Measurements from ENCODE around the gene HSPA12B.
A peak's percentile ranks its signal among the peaks of the same experiment; 100 is the strongest.

The HSPA12B gene

DNA sequence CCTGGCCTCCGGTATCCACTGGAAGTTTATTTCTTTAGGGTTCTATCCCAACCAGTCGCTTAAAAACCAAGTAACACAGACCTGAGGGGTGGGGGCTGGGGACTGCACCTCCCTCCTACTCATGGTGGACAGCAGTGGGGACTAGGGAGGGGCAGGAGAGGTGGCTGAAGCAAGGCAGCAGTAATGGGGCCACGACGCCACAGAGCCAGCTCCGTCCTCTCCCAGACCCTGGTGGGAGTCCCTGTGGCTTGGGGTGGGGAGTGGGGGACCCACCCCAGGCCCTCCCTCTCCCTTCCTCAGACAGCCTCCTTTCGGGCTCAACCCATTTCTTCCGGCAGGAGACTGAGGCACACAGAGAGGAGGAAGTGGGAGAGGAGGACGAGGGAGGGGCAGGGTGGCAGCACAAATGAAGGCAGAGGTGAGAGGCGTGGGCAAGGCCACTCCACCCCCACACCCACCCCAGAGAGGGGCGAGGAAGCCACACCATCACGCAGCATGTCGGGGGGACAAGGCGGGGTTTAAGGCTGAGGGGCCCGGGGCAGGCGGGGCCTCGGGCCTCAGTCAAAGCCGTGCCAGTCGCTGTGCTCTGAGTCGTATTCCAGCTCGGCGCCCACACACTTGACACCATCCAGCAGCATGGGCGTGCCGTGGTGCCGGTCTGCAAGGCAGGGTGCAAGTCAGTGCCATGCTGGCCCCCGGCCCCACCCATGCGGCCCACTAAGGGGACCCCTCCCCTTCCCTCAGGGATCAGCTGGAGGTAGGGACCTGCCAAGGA is 21.2 kb downstream of the HSPA12B start:
- Mint-ChIP-seq H3K36me3 (ENCODE audit: low read depth) (peaks cover 78% of the 10 kb centered on the region), H3K27ac (no peak overlapping the region), H3K9me3 (no peaks in the 10 kb centered on the region), H3K4me1 (ENCODE audit: low read depth) (peaks cover 46% of the 10 kb centered on the region), H3K4me3 (no peak overlapping the region), H3K27me3 (peaks cover 8% of the 10 kb centered on the region)
- intact Hi-C loops (cut with micrococcal nuclease): loop anchor here (1.0 to 2.0 kb wide), 3 partner anchors 15 to 41 kb away; partner anchors contain the start of genes SIGLEC1 and SPEF1

DNA sequence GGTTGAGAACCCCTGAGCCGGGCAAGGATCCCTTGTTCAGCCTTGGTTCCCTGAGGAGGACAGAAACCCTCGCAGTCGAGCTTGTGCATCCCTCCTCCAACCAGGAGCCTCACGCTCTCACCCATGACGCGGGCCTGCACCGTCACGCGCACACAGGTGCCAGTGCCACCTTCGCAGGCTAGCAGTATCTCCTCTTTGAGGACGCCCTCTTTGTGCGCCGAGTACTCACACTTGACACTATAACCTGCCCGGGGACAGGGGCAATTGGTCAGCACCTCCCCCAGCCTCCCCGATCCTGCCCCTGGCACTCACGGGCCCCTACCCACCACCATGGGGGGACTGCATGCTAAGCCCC is 21.8 kb downstream of the HSPA12B start:
- peaks cover 84% of the 10 kb centered on the region for H3K36me3 Mint-ChIP-seq (ENCODE audit: low read depth)

DNA sequence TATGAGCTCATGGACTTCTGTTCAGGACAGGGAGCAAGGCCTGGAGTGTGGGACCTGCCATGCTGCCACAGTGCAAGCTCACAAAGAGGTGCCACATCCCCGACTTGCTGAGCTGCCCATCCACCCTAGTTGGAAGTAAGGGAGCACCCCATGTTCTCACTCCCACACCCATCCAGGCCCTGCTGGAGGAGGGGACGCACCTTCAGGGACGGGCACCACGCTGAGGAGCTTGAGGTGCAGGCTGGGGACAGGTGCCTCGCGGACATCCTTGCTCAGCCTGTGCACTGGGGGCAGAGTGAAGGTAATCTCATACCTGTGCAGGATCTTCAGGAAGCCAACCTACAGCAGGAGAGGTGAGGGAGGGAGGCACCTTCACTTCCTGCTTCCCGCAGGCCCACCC is 22.8 kb downstream of the HSPA12B start:
- intact Hi-C loops (cut with micrococcal nuclease): no loop called here
- H3K4me3 Mint-ChIP-seq: no peak overlapping the region
- no peaks in the 10 kb centered on the region for H3K27me3 Mint-ChIP-seq
- H3K27ac Mint-ChIP-seq: no peak overlapping the region
- H3K36me3 Mint-ChIP-seq (ENCODE audit: low read depth): peaks cover 94% of the 10 kb centered on the region
- no peaks in the 10 kb centered on the region for H3K9me3 Mint-ChIP-seq
- H3K4me1 Mint-ChIP-seq (ENCODE audit: low read depth): peaks cover 61% of the 10 kb centered on the region

More for the DNA sequence above, 21.8 kb downstream of the HSPA12B start:
- Mint-ChIP-seq H3K9me3 (no peaks in the 10 kb centered on the region), H3K4me3 (no peak overlapping the region), H3K27ac (no peak overlapping the region), H3K4me1 (ENCODE audit: low read depth) (peaks cover 51% of the 10 kb centered on the region), H3K27me3 (peaks cover 3% of the 10 kb centered on the region)
- intact Hi-C loops (cut with micrococcal nuclease): no loop called here

DNA sequence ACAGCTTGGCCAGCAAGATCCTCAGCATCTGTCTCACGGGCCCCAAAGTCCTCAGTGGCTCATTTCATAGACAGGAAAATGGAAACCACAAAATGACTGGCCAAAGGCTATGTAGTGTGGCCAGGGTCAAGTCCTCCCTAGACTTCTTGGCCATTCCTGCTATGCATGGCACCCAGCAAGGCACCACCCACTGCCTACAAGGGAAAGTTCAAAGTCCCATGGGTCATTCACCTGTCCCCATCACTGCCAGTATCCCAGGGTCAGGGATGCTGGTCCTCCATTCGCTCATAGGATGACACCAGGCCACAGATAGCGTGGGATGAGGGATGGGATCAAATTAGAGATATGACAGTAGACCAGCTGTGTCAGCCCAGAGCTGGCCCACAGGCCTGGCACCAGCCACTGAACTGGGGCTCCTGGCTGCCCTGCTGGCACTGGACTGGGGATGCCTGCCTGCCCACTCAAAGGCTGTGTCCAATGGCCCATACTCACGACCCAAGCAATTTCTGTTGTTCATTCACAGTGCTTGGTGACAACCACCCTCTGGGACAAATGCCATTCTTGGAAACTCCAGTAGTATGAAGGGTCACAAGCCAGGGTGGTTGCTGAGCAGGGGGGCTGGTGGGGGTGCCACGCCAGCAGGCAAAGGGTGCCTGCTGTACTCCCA is 23.5 kb downstream of the HSPA12B start:
- Mint-ChIP-seq H3K27ac (no peak overlapping the region), H3K36me3 (ENCODE audit: low read depth) (peaks cover 95% of the 10 kb centered on the region), H3K4me3 (no peak overlapping the region), H3K27me3 (no peaks in the 10 kb centered on the region), H3K4me1 (ENCODE audit: low read depth) (peaks cover 68% of the 10 kb centered on the region), H3K9me3 (no peaks in the 10 kb centered on the region)
- intact Hi-C loops (cut with micrococcal nuclease): no loop called here

DNA sequence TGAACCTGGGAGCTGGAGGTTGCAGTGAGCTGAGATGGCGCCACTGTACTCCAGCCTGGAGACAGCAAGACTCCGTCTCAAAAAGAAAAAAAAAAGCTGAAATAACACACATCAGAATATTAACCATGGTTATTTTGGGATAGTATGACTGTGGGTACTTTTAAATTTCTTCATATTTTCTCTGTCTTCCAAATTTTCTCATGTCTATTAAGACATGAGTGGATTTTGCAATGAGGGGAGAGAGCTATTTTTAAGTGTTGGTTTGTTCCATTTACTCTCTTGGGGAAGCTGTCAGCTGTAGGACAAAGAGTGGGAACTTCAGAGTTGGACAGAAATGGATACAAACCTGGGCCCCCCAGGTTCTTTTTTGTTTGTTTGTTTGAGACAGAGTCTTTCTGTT is 24.8 kb downstream of the HSPA12B start:
- Mint-ChIP-seq H3K4me1 (ENCODE audit: low read depth) (peaks cover 72% of the 10 kb centered on the region), H3K9me3 (no peaks in the 10 kb centered on the region), H3K27ac (no peak overlapping the region), H3K4me3 (no peak overlapping the region), H3K36me3 (ENCODE audit: low read depth) (peaks cover 95% of the 10 kb centered on the region), H3K27me3 (no peaks in the 10 kb centered on the region)
- intact Hi-C loops (cut with micrococcal nuclease): no loop called here

DNA sequence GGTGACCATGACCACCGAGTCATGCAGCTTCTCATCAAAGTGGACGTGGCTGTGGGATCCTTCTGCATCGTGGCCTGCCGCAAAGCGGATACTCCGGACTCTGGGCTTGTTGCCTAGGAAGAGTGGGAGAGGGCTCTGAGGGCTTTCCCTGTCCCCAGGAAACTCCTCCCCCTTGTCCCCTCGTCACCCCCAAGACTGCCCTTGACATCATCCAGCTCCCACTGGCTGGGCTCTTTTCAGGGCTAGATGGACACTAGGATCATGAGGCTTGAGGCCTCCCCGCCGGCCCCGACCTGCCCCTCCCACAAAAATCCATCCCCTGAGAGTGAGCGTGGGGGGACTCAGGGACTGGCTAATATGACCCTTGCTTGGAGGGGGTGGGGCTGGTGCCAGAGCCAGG is 26.1 kb downstream of the HSPA12B start:
- Mint-ChIP-seq H3K9me3 (no peaks in the 10 kb centered on the region), H3K4me1 (ENCODE audit: low read depth) (peaks cover 65% of the 10 kb centered on the region), H3K27me3 (no peaks in the 10 kb centered on the region), H3K4me3 (no peak overlapping the region), H3K27ac (peak overlapping the region; percentile 9), H3K36me3 (ENCODE audit: low read depth) (peaks cover 93% of the 10 kb centered on the region)
- intact Hi-C loops (cut with micrococcal nuclease): no loop called here

DNA sequence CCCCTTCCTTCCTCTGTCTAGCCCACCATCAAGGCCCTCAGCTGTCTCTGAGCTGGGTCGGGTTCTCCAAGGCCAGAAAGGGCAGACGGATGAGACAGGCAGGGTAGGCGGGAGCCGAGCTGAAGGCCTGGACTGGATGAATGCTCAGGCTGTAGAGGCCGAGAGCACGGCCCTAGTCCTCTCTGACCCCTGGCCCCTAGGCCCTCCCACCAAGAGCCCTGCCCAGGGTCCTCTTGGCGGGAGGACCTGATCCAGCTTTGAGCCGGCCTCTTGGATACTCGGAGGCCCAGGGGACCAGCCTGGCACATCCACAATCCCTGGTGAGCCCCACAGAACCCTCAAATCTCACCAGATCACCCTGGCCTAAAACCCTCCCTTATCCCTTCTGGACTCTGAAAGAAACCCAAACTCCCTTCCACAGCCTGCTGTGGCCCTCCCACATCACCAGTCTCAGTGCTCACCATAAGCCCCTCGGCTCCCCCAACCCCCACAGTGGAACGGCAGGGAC is 26.9 kb downstream of the HSPA12B start:
- peaks cover 85% of the 10 kb centered on the region for H3K36me3 Mint-ChIP-seq (ENCODE audit: low read depth)
- H3K9me3 Mint-ChIP-seq: no peaks in the 10 kb centered on the region
- H3K4me1 Mint-ChIP-seq (ENCODE audit: low read depth): peaks cover 66% of the 10 kb centered on the region
- no peaks in the 10 kb centered on the region for H3K27me3 Mint-ChIP-seq
- intact Hi-C loops (cut with micrococcal nuclease): no loop called here
- no peak overlapping the region for H3K27ac Mint-ChIP-seq
- H3K4me3 Mint-ChIP-seq: no peak overlapping the region

DNA sequence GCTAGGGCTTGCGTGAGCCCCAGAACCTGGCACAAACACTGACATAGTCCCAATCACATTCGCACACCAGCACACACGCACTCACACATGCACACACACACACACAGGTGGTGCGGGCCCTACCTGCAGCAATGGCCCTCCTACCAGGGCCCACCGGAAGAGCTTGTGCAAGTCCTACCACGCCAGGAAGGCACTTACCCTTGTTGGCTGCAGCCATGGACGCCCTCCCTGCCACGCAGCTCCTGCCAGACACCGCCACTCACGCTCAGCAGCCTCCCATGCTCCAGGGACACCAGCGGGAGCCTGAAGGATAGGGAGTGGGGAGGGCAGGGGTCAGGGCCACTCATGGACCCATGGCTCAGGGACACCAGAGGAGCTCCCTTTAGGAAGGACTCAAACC is 27.4 kb downstream of the HSPA12B start:
- Mint-ChIP-seq H3K27ac (no peak overlapping the region), H3K4me3 (no peak overlapping the region), H3K9me3 (no peaks in the 10 kb centered on the region), H3K4me1 (ENCODE audit: low read depth) (peaks cover 66% of the 10 kb centered on the region), H3K27me3 (no peaks in the 10 kb centered on the region), H3K36me3 (ENCODE audit: low read depth) (peaks cover 80% of the 10 kb centered on the region)
- intact Hi-C loops (cut with micrococcal nuclease): no loop called here

DNA sequence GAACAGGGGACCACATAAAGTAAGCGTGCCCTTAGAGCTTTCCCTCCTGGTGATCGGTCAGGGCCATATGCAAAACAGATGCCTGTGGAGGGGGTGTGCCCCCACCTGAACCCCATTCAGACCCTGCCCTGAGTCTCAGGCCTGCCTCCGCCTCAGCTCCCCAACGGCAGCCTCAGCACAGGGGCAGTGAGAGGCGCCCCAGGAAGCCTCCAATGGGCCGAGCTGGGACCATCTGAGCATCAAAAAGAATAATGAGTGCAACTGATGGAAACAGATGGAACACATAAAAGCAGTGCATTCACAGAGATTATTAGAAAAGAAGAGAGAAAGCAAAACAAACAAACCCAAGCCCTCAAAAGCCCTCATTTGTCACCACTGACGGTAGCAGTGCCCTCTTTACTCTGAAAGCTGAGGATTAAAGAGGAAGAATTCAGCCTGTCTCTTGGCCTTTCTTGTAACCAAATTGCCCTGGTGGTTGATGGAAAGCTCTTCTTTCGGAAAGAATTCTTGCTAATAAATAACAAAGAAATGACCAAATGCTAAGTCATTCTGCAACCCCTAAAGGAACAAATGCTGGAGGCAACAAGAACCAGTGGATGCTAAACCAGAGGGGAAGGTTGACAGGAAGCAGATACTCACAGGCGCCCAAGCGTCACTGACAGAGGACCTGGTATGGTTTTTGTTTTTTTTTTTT is 28.3 kb downstream of the HSPA12B start:
- no peak overlapping the region for H3K4me3 Mint-ChIP-seq
- no peak overlapping the region for H3K27ac Mint-ChIP-seq
- H3K4me1 Mint-ChIP-seq (ENCODE audit: low read depth): peaks cover 69% of the 10 kb centered on the region
- no peaks in the 10 kb centered on the region for H3K9me3 Mint-ChIP-seq
- intact Hi-C loops (cut with micrococcal nuclease): no loop called here
- no peaks in the 10 kb centered on the region for H3K27me3 Mint-ChIP-seq
- H3K36me3 Mint-ChIP-seq (ENCODE audit: low read depth): peaks cover 71% of the 10 kb centered on the region

DNA sequence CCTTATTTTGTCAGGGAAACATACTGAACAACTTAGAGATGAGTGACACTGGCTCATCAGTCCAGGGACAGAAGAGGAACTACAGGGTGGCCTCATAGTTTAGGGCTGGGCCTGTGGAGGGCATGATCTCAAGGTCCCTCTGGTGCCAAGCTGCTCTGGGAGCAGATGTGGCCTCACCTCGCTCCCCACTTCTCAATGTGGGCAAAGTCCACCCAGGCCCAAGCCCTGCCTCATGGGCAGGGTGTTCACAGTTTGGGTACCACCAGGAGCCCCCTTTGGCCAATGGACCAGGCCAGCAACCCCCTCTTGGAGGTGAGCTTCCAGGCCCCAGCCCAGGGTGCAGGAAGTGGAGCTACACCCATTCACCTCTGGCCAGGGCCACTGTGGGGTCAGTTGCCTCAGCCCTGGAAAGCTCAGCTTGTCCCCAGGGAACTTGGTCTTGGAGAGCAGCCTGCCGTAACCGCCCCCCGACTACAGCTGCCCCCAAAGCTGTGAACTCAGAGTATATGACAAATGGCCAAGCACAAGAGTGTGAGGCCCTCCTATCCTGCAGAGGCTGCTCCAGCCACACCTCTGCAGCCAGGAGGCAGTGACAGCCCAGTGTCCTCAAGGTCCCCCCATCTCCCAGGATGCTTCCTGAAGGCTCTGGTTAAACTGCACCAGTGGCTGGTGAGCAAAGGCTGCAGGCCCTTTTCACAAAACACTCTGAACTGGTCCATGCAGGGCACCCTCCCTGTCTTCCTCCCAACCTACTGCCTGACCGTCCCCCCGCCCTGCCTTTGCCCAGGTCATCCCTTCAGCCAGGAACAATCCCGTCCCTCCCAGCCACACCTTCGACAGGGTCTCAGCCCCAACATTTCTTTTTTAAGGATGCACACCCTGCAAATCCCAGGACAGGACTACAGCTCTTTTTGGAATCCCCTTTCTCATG is 31.5 kb downstream of the HSPA12B start:
- Mint-ChIP-seq H3K4me3 (peak overlapping the region; percentile 13), H3K27ac (peak overlapping the region; percentile 89), H3K36me3 (ENCODE audit: low read depth) (peaks cover 47% of the 10 kb centered on the region), H3K4me1 (ENCODE audit: low read depth) (peaks cover 79% of the 10 kb centered on the region), H3K9me3 (no peaks in the 10 kb centered on the region), H3K27me3 (no peaks in the 10 kb centered on the region)
- intact Hi-C loops (cut with micrococcal nuclease): no loop called here

DNA sequence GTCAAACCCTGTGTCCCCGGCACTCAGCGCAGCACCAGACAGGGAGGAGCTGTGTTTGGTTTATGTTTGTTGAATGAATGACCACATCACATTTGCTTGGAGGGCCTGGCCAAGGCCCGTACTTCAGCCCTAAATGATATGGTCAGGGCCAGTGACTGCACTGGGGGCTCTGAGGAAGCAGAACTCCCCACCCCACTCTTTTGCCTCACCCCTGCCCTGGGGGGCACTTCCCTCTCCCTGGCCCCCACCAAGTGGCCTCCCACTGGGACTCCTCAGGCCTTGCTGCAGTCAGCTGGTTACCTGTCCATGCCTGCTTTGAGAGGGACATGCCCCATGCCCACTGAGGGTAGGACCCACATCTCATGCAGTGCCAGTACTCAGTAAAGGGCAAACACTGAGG is 32.2 kb downstream of the HSPA12B start:
- H3K9me3 Mint-ChIP-seq: no peaks in the 10 kb centered on the region
- H3K36me3 Mint-ChIP-seq (ENCODE audit: low read depth): peaks cover 40% of the 10 kb centered on the region
- peaks cover 79% of the 10 kb centered on the region for H3K4me1 Mint-ChIP-seq (ENCODE audit: low read depth)
- peak overlapping the region; percentile 91 for H3K4me3 Mint-ChIP-seq
- no peaks in the 10 kb centered on the region for H3K27me3 Mint-ChIP-seq
- H3K27ac Mint-ChIP-seq: peak overlapping the region; percentile 89
- intact Hi-C loops (cut with micrococcal nuclease): no loop called here

DNA sequence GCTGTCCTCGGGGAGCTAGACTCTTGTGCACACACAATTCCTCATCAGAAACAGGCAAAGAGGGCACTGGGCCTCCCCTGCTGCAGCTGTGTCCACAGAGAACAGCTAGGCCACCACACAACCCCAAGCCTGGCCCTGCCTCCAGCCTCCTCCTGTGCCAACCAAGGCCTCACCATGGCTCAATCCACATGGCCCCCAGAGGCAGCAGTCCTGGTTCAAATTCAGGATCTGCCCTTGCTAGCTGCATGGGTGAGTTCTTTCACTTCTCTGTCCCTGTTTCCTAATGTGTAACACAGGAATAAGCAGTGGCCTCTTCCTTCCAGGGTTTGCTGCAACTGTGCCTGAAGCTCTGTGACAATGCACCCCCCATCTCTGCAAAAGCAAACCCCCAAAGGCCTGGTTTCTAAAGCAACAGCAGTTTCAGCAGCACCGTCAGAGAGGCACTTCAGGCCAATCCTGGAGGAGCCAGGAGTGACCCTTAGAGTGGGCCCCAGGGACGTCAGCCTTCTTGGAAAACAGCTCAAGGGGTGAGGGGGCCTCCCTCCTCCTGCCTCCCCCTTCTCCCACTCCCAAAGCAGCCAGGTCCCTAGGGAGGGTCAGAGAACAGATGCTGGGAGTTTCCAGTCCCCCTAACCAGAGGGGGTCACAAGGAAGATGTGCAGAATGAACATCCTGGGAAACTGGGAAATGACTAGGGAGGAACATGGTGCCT is 32.8 kb downstream of the HSPA12B start:
- Mint-ChIP-seq H3K4me3 (peak overlapping the region; percentile 91), H3K27me3 (no peaks in the 10 kb centered on the region), H3K27ac (peak overlapping the region; percentile 89), H3K9me3 (no peaks in the 10 kb centered on the region), H3K4me1 (ENCODE audit: low read depth) (peaks cover 73% of the 10 kb centered on the region), H3K36me3 (ENCODE audit: low read depth) (peaks cover 33% of the 10 kb centered on the region)
- intact Hi-C loops (cut with micrococcal nuclease): no loop called here
